ENCODE results near the gene SNTB2. TPM values are rescaled to one million over a fixed set of nuclear protein-coding genes. Genes with fewer than 3 reads are reported as not detected.

SNTB2 gene
- total RNA-seq, 1 experiment from 2014 or later: 50.6 TPM

GRCh38 chr16:69319826-69320739 is 133.1 kb downstream of the SNTB2 start:
- intact Hi-C loops (cut with micrococcal nuclease; ENCODE audit: unreplicated experiment): no loop called here
- no peaks in the 10 kb centered on the region for H3K27me3 Mint-ChIP-seq (ENCODE audit: insufficient read depth, unreplicated experiment)
- DNase-seq: peak in 1 of 2 experiments; percentile 31
- H3K4me3 Mint-ChIP-seq (ENCODE audit: unreplicated experiment): no peak overlapping the region
- Histone ChIP-seq H3K27me3 (replicated peaks; ENCODE audit: control insufficient read depth, insufficient read depth, low read length) (no peaks in the 10 kb centered on the region), H3K4me3 (ENCODE audit: low read depth, low read length) (no peak overlapping the region), H3K4me1 (no peaks in the 10 kb centered on the region), H3K9me3 (no peaks in the 10 kb centered on the region), H3K36me3 (ENCODE audit: control insufficient read depth, insufficient read depth, low read length) (peaks cover 20% of the 10 kb centered on the region)
- H3K4me1 Mint-ChIP-seq (ENCODE audit: low read depth, unreplicated experiment): peaks cover 6% of the 10 kb centered on the region
- no peaks in the 10 kb centered on the region for H3K9me3 Mint-ChIP-seq (ENCODE audit: unreplicated experiment)
- peaks cover 95% of the 10 kb centered on the region for H3K36me3 Mint-ChIP-seq (ENCODE audit: insufficient read depth, unreplicated experiment)
- CTCF ChIA-PET: no interaction called here
- H3K27ac Mint-ChIP-seq (ENCODE audit: unreplicated experiment): no peak overlapping the region
- POLR2A ChIA-PET: no interaction called here
- no peak for TF ChIP-seq CTCF (IDR thresholded peaks at IDR 0.05; ENCODE audit: insufficient read depth in 1 of 2, low read depth in 1 of 2, low read length in 1 of 2, severe bottlenecking in 1 of 2, unreplicated experiment in 1 of 2)
- BruUV-seq (replicated peaks): no TSS peak

- H3K4me1 ChIP-seq: peaks cover under 1% of the 10 kb centered on the region
- H3K9me3 ChIP-seq: no peaks in the 10 kb centered on the region
- no peak for DNase-seq
- H3K4me1 Mint-ChIP-seq (ENCODE audit: low read depth, unreplicated experiment): peaks cover 8% of the 10 kb centered on the region
- H3K36me3 Mint-ChIP-seq (ENCODE audit: insufficient read depth, unreplicated experiment): peaks cover 95% of the 10 kb centered on the region
- no TSS peak for BruUV-seq (replicated peaks)
- H3K27me3 ChIP-seq (replicated peaks; ENCODE audit: control insufficient read depth, insufficient read depth, low read length): no peaks in the 10 kb centered on the region
- no peak overlapping the region for H3K4me3 Mint-ChIP-seq (ENCODE audit: unreplicated experiment)
- H3K27me3 Mint-ChIP-seq (ENCODE audit: insufficient read depth, unreplicated experiment): no peaks in the 10 kb centered on the region
- peaks cover 20% of the 10 kb centered on the region for H3K36me3 ChIP-seq (ENCODE audit: control insufficient read depth, insufficient read depth, low read length)
- no peak for TF ChIP-seq CTCF (IDR thresholded peaks at IDR 0.05; ENCODE audit: insufficient read depth in 1 of 2, low read depth in 1 of 2, low read length in 1 of 2, severe bottlenecking in 1 of 2, unreplicated experiment in 1 of 2)
- no peaks in the 10 kb centered on the region for H3K9me3 Mint-ChIP-seq (ENCODE audit: unreplicated experiment)
- POLR2A ChIA-PET: no interaction called here
- CTCF ChIA-PET: no interaction called here
- intact Hi-C loops (cut with micrococcal nuclease; ENCODE audit: unreplicated experiment): no loop called here
- H3K27ac Mint-ChIP-seq (ENCODE audit: unreplicated experiment): no peak overlapping the region
- H3K4me3 ChIP-seq (ENCODE audit: low read depth, low read length): no peak overlapping the region
Observed at GRCh38 chr16:69320740-69321073, 133.7 kb downstream of the SNTB2 start.

GRCh38 chr16:69321080-69321479 is 134.1 kb downstream of the SNTB2 start:
- peaks cover 95% of the 10 kb centered on the region for H3K36me3 Mint-ChIP-seq (ENCODE audit: insufficient read depth, unreplicated experiment)
- CTCF ChIA-PET: no interaction called here

More at GRCh38 chr16:69321080-69321479, 134.1 kb downstream of the SNTB2 start:
- H3K36me3 ChIP-seq (ENCODE audit: control insufficient read depth, insufficient read depth, low read length): peaks cover 23% of the 10 kb centered on the region
- H3K27me3 ChIP-seq (replicated peaks; ENCODE audit: control insufficient read depth, insufficient read depth, low read length): no peaks in the 10 kb centered on the region
- POLR2A ChIA-PET: no interaction called here
- no peaks in the 10 kb centered on the region for H3K9me3 ChIP-seq
- intact Hi-C loops (cut with micrococcal nuclease; ENCODE audit: unreplicated experiment): no loop called here
- peak in 1 of 2 experiments; percentile 25 for DNase-seq
- H3K27ac Mint-ChIP-seq (ENCODE audit: unreplicated experiment): no peak overlapping the region
- no TSS peak for BruUV-seq (replicated peaks)
- no peaks in the 10 kb centered on the region for H3K9me3 Mint-ChIP-seq (ENCODE audit: unreplicated experiment)
- no peak for TF ChIP-seq CTCF (IDR thresholded peaks at IDR 0.05; ENCODE audit: insufficient read depth in 1 of 2, low read depth in 1 of 2, low read length in 1 of 2, severe bottlenecking in 1 of 2, unreplicated experiment in 1 of 2)
- peaks cover 12% of the 10 kb centered on the region for H3K4me1 Mint-ChIP-seq (ENCODE audit: low read depth, unreplicated experiment)
- H3K27me3 Mint-ChIP-seq (ENCODE audit: insufficient read depth, unreplicated experiment): no peaks in the 10 kb centered on the region
- H3K4me3 ChIP-seq (ENCODE audit: low read depth, low read length): no peak overlapping the region
- no peak overlapping the region for H3K4me3 Mint-ChIP-seq (ENCODE audit: unreplicated experiment)
- peaks cover 4% of the 10 kb centered on the region for H3K4me1 ChIP-seq
